PC-3 (cell line): ENCODE data around the gene MRPS27. TPM values are rescaled to one million over a fixed set of nuclear protein-coding genes. Genes with fewer than 3 reads are reported as not detected.

Experiments
- ATAC-seq: fragments of 200-7000 bp; cut with Tn5 transposase; 2 replicates; pipeline ENCODE4 v1.9.1; 2020; ENCODE audit warnings: mild to moderate bottlenecking, moderate library complexity
- BruUV-seq: library from RNA; stranded (reverse); fragments of 400-500 nt; replicated peaks from 2 replicates; lab custom pipeline; 2021; lab: Mats Ljungman, UMichigan
- CTCF ChIA-PET: fragments of 300-600 bp; sonication (Branson Sonifier 250); formaldehyde crosslinking; loops from one replicate; lab custom pipeline; 2022; ENCODE audit warnings: antibody characterized with exemption; lab: Charles Lee
- POLR2A ChIA-PET: fragments of 300-600 bp; sonication (Branson Sonifier 250); formaldehyde crosslinking; loops from one replicate; lab custom pipeline; 2022; ENCODE audit warnings: antibody characterized with exemption; ENCODE audit not compliant: unreplicated experiment; lab: Charles Lee
- DNase-seq: peaks from one replicate; pipeline ENCODE4 v3.0.0-alpha.2; 2015
- H2AFZ ChIP-seq: fragments of 300-600 bp; sonication (generic); 2 replicates; pipeline ENCODE4 v1.6.0; 2016; ENCODE audit warnings: antibody characterized with exemption, low read length
- H3F3A ChIP-seq: fragments of 300-600 bp; sonication (generic); one replicate; pipeline ENCODE4 v1.6.0; 2017; ENCODE audit warnings: antibody characterized with exemption, low read length, control low read depth, mild to moderate bottlenecking; ENCODE audit not compliant: unreplicated experiment
- H3K27ac ChIP-seq: fragments of 300-600 bp; sonication (generic); 2 replicates; pipeline ENCODE4 v1.5.1; 2016; ENCODE audit warnings: mild to moderate bottlenecking, low read length
- H3K27me3 ChIP-seq: fragments of 300-600 bp; sonication (generic); 2 replicates; pipeline ENCODE4 v1.6.1; 2016; ENCODE audit warnings: low read length, mixed read lengths
- H3K36me3 ChIP-seq: fragments of 300-600 bp; sonication (generic); 2 replicates; pipeline ENCODE4 v1.6.1; 2016; ENCODE audit warnings: low read depth, mixed run types, low read length, mixed read lengths
- H3K4me1 ChIP-seq: fragments of 300-600 bp; sonication (generic); 2 replicates; pipeline ENCODE4 v1.5.1; 2016; ENCODE audit warnings: low read length; ENCODE audit not compliant: insufficient read depth
- H3K4me2 ChIP-seq: fragments of 300-600 bp; sonication (generic); 2 replicates; pipeline ENCODE4 v1.6.0; 2016; ENCODE audit warnings: low read length
- H3K4me3 ChIP-seq: fragments of 300-600 bp; sonication (generic); 2 replicates; pipeline ENCODE4 v1.5.1; 2016; ENCODE audit warnings: mild to moderate bottlenecking, low read length, mixed read lengths
- H3K79me2 ChIP-seq: fragments of 300-600 bp; sonication (generic); 2 replicates; pipeline ENCODE4 v1.6.1; 2017; ENCODE audit warnings: low read length, mixed read lengths
- H3K9ac ChIP-seq: fragments of 300-600 bp; sonication (generic); 2 replicates; pipeline ENCODE4 v1.6.0; 2016; ENCODE audit warnings: mild to moderate bottlenecking, low read length
- H3K9me2 ChIP-seq: fragments of 300-600 bp; sonication (generic); replicated peaks from 2 replicates; pipeline ENCODE4 v1.6.1; 2016; ENCODE audit warnings: mixed run types, low read length, mixed read lengths
- H3K9me3 ChIP-seq: fragments of 300-600 bp; sonication (generic); 2 replicates; pipeline ENCODE4 v1.6.1; 2016; ENCODE audit warnings: low read length, mixed read lengths
- H4K20me1 ChIP-seq: fragments of 300-600 bp; sonication (generic); 2 replicates; pipeline ENCODE4 v1.6.1; 2016; ENCODE audit warnings: low read length, mixed read lengths
- CTCF ChIP-seq: fragments of 300-600 bp; sonication (generic); conservative IDR thresholded peaks from 2 replicates; pipeline ENCODE4 v1.5.1; 2017; ENCODE audit warnings: antibody characterized with exemption, low read depth, mild to moderate bottlenecking, low read length
- EZH2 ChIP-seq: fragments of 300-600 bp; sonication (generic); IDR thresholded peaks from one replicate; pipeline ENCODE4 v1.6.1; 2017; ENCODE audit warnings: antibody characterized with exemption, mild to moderate bottlenecking, low read length; ENCODE audit not compliant: unreplicated experiment
- EZH2phosphoT487 ChIP-seq: fragments of 300-600 bp; sonication (generic); IDR thresholded peaks from 2 replicates; pipeline ENCODE4 v1.6.1; 2018; ENCODE audit warnings: mild to moderate bottlenecking, antibody characterized with exemption, low read length, borderline replicate concordance
- intact Hi-C: fragments of 100-400 bp; cut with micrococcal nuclease; formaldehyde crosslinking; loops from 2 replicates; pipeline ENCODE4 v1.9.0; 2023
- total RNA-seq: library from RNA; depleted of rRNA; stranded (reverse); fragments of >200 nt; gene quantifications from 2 replicates; pipeline ENCODE4 v1.2.3, GENCODE V29; 2014

The MRPS27 gene
- total RNA-seq, 1 experiment from 2014 or later, result 59.0 TPM

GRCh38 chr5:72346398-72346797 is 26.4 kb upstream of the MRPS27 start:
- peaks cover 16% of the 10 kb centered on the region for H3K4me1 ChIP-seq
- BruUV-seq, result no TSS peak
- H2AFZ ChIP-seq, result no peak overlapping the region
- intact Hi-C loops, result no loop called here
- H3F3A ChIP-seq, result no peaks in the 10 kb centered on the region
- no peaks in the 10 kb centered on the region for H3K79me2 ChIP-seq
- POLR2A ChIA-PET, result no interaction called here
- no peaks in the 10 kb centered on the region for H3K27me3 ChIP-seq
- DNase-seq, result no peak
- no peak overlapping the region for H3K4me2 ChIP-seq
- CTCF ChIA-PET, result no interaction called here
- no peaks in the 10 kb centered on the region for H3K9me2 ChIP-seq
- H3K9ac ChIP-seq, result no peak overlapping the region
- no peak for TF ChIP-seq CTCF
- no peak for TF ChIP-seq EZH2
- TF ChIP-seq EZH2phosphoT487, result no peak
- peaks cover 8% of the 10 kb centered on the region for H3K36me3 ChIP-seq
- no peak for ATAC-seq
- no peak overlapping the region for H3K4me3 ChIP-seq
- no peaks in the 10 kb centered on the region for H3K9me3 ChIP-seq
- H4K20me1 ChIP-seq, result no peaks in the 10 kb centered on the region
- no peak overlapping the region for H3K27ac ChIP-seq

GRCh38 chr5:72338689-72339209 is 18.7 kb upstream of the MRPS27 start:
- CTCF ChIA-PET, result no interaction called here
- no peak overlapping the region for H2AFZ ChIP-seq
- no peaks in the 10 kb centered on the region for H4K20me1 ChIP-seq
- no peaks in the 10 kb centered on the region for H3K4me1 ChIP-seq
- ATAC-seq (no peak), DNase-seq (no peak)
- no peak overlapping the region for H3K9ac ChIP-seq
- BruUV-seq, result no TSS peak
- no peaks in the 10 kb centered on the region for H3K79me2 ChIP-seq
- intact Hi-C loops, result no loop called here
- POLR2A ChIA-PET, result no interaction called here
- H3K27ac ChIP-seq, result no peak overlapping the region
- H3F3A ChIP-seq, result no peaks in the 10 kb centered on the region
- H3K27me3 ChIP-seq, result no peaks in the 10 kb centered on the region
- TF ChIP-seq EZH2phosphoT487 (no peak), EZH2 (no peak), CTCF (no peak)
- no peak overlapping the region for H3K4me3 ChIP-seq
- peaks cover 6% of the 10 kb centered on the region for H3K36me3 ChIP-seq
- H3K9me2 ChIP-seq, result no peaks in the 10 kb centered on the region
- H3K4me2 ChIP-seq, result no peak overlapping the region
- H3K9me3 ChIP-seq, result no peaks in the 10 kb centered on the region

GRCh38 chr5:72337159-72337558 is 17.1 kb upstream of the MRPS27 start:
- no TSS peak for BruUV-seq
- ChIA-PET CTCF (no interaction called here), POLR2A (no interaction called here)
- TF ChIP-seq EZH2 (no peak), EZH2phosphoT487 (no peak), CTCF (no peak)
- no peak overlapping the region for H3K4me3 ChIP-seq
- no peak overlapping the region for H3K27ac ChIP-seq
- H3K27me3 ChIP-seq, result no peaks in the 10 kb centered on the region
- H3K36me3 ChIP-seq, result peaks cover 3% of the 10 kb centered on the region; the same call in 1 of the 2 replicates
- no peak overlapping the region for H3K9ac ChIP-seq
- no peaks in the 10 kb centered on the region for H3K9me3 ChIP-seq
- no peaks in the 10 kb centered on the region for H4K20me1 ChIP-seq
- no peaks in the 10 kb centered on the region for H3K4me1 ChIP-seq
- no peak overlapping the region for H2AFZ ChIP-seq
- ATAC-seq, result no peak
- H3K4me2 ChIP-seq, result no peak overlapping the region
- no peaks in the 10 kb centered on the region for H3F3A ChIP-seq
- intact Hi-C loops, result no loop called here
- H3K79me2 ChIP-seq, result no peaks in the 10 kb centered on the region
- H3K9me2 ChIP-seq, result no peaks in the 10 kb centered on the region
- no peak for DNase-seq
